MCF 10A (cell line): Measurements from ENCODE around the gene CNTNAP2. TPM values are rescaled to one million over a fixed set of nuclear protein-coding genes. Genes with fewer than 3 reads are reported as not detected.
"Not testable (repeated sequence)": the region's sequence is repeated elsewhere in the genome, so short reads cannot be mapped to it uniquely, and the experiment has no call there.

Experiments used
- BruUV-seq: library from RNA; stranded (reverse); fragments of 400-500 nt; replicated peaks from 2 replicates; lab custom pipeline; 2021; lab: Mats Ljungman, UMichigan
- CTCF ChIA-PET: fragments of 300-600 bp; sonication (Branson Sonifier 250); formaldehyde crosslinking; extraction: SDS; loops from one replicate; lab custom pipeline; 2021; ENCODE audit warnings: antibody characterized with exemption, inconsistent platforms; lab: Yijun Ruan, JAX
- POLR2A ChIA-PET: fragments of 300-600, 350-650 bp; sonication (Branson Sonifier 250); formaldehyde crosslinking; extraction: SDS; loops from one replicate; lab custom pipeline; 2020; ENCODE audit warnings: antibody characterized with exemption, inconsistent platforms; lab: Yijun Ruan, JAX
- DNase-seq: peaks from one replicate; pipeline ENCODE4 v3.0.0-alpha.2; 2018; ENCODE audit not compliant: unreplicated experiment
- H3K27ac Mint-ChIP-seq: one replicate; pipeline ENCODE4 v1.8.0; 2022; ENCODE audit warnings: mild to moderate bottlenecking, low read depth, mixed read lengths; ENCODE audit not compliant: unreplicated experiment
- H3K27me3 Mint-ChIP-seq: one replicate; pipeline ENCODE4 v1.8.0; 2022; ENCODE audit warnings: mixed read lengths; ENCODE audit not compliant: insufficient read depth, unreplicated experiment
- H3K36me3 Mint-ChIP-seq: one replicate; pipeline ENCODE4 v1.8.0; 2022; ENCODE audit warnings: mild to moderate bottlenecking, moderate library complexity, mixed read lengths; ENCODE audit not compliant: insufficient read depth, unreplicated experiment
- H3K4me1 Mint-ChIP-seq: one replicate; pipeline ENCODE4 v1.8.0; 2022; ENCODE audit warnings: mixed read lengths; ENCODE audit not compliant: insufficient read depth, unreplicated experiment
- H3K4me3 Mint-ChIP-seq: one replicate; pipeline ENCODE4 v1.8.0; 2022; ENCODE audit warnings: mild to moderate bottlenecking, moderate library complexity, mixed read lengths; ENCODE audit not compliant: unreplicated experiment
- H3K9me3 Mint-ChIP-seq: one replicate; pipeline ENCODE4 v1.8.0; 2022; ENCODE audit warnings: mixed read lengths; ENCODE audit not compliant: unreplicated experiment
- CTCF ChIP-seq: fragments of 200-600 bp; IDR thresholded peaks from one replicate; pipeline ENCODE4 v1.8.0; 2022; ENCODE audit warnings: antibody characterized with exemption, mild to moderate bottlenecking; ENCODE audit not compliant: unreplicated experiment
- intact Hi-C: fragments of 100-400 bp; cut with micrococcal nuclease; formaldehyde crosslinking; loops from 2 replicates; pipeline ENCODE4 v1.14.1; 2022
- total RNA-seq: library from RNA; stranded (reverse); gene quantifications from 2 replicates; pipeline ENCODE4 v1.2.3, GENCODE V29; 2022

The CNTNAP2 gene
- total RNA-seq, 1 experiment from 2014 or later = 1.1 TPM

- ChIA-PET CTCF (interaction anchor here (0.6 to 0.7 kb wide), 3 partner anchors 27 to 186 kb away, joined by 3 to 5 read pairs (median 3); no protein-coding TSS in a partner anchor), POLR2A (no interaction called here)
- intact Hi-C loops = loop anchor here (5.0 kb wide), 1 partner anchor 38 kb away; no protein-coding TSS in a partner anchor
- Mint-ChIP-seq H3K9me3 (no peaks in the 10 kb centered on the region), H3K27ac (no peak overlapping the region), H3K27me3 (no peaks in the 10 kb centered on the region), H3K4me1 (peaks cover 6% of the 10 kb centered on the region), H3K4me3 (no peak overlapping the region), H3K36me3 (no peaks in the 10 kb centered on the region)
- no peak for DNase-seq
- TF ChIP-seq CTCF = no peak
- BruUV-seq = no TSS peak
Observed at GRCh38 chr7:148299350-148300276, 2183.0 kb downstream of the CNTNAP2 start.

GRCh38 chr7:148302436-148302835 lies 2185.8 kb downstream of the CNTNAP2 start:
- not testable (repeated sequence) for H3K4me3 Mint-ChIP-seq, H3K9me3 Mint-ChIP-seq, BruUV-seq, DNase-seq, H3K27ac Mint-ChIP-seq, H3K4me1 Mint-ChIP-seq, H3K36me3 Mint-ChIP-seq, H3K27me3 Mint-ChIP-seq
- ChIA-PET CTCF (interaction anchor here (0.6 to 2.0 kb wide), 9 partner anchors 12 to 449 kb away, joined by 3 to 14 read pairs (median 4); no protein-coding TSS in a partner anchor), POLR2A (interaction anchor here (0.6 to 2.4 kb wide), 3 partner anchors 8 to 101 kb away, joined by 3 to 10 read pairs (median 4); no protein-coding TSS in a partner anchor)
- intact Hi-C loops = loop anchor here (5.0 kb wide), 1 partner anchor 35 kb away; no protein-coding TSS in a partner anchor

- ChIA-PET CTCF (interaction anchor here (0.5 to 2.0 kb wide), 12 partner anchors 14 to 836 kb away, joined by 3 to 14 read pairs (median 4); no protein-coding TSS in a partner anchor), POLR2A (interaction anchor here (0.6 to 2.4 kb wide), 10 partner anchors 9 to 822 kb away, joined by 3 to 10 read pairs (median 3); partner anchors contain the start of gene ZNF425)
- BruUV-seq = no TSS peak
- H3K4me1 Mint-ChIP-seq = peaks cover 6% of the 10 kb centered on the region
- no peaks in the 10 kb centered on the region for H3K9me3 Mint-ChIP-seq
- H3K4me3 Mint-ChIP-seq = no peak overlapping the region
- no peaks in the 10 kb centered on the region for H3K36me3 Mint-ChIP-seq
- H3K27me3 Mint-ChIP-seq = no peaks in the 10 kb centered on the region
- TF ChIP-seq CTCF = no peak
- peak; percentile 91 for DNase-seq
- no peak overlapping the region for H3K27ac Mint-ChIP-seq
- intact Hi-C loops = loop anchor here (5.0 kb wide), 1 partner anchor 34 kb away; no protein-coding TSS in a partner anchor
Observed at GRCh38 chr7:148303295-148304082, 2186.9 kb downstream of the CNTNAP2 start.

GRCh38 chr7:148304083-148304335 lies 2187.4 kb downstream of the CNTNAP2 start:
- no peaks in the 10 kb centered on the region for H3K27me3 Mint-ChIP-seq
- ChIA-PET CTCF (interaction anchor here (1.2 to 2.0 kb wide), 3 partner anchors 9 to 22 kb away, joined by 3 to 14 read pairs (median 4); no protein-coding TSS in a partner anchor), POLR2A (interaction anchor here (0.8 to 2.4 kb wide), 5 partner anchors 9 to 154 kb away, joined by 3 to 10 read pairs (median 6); no protein-coding TSS in a partner anchor)
- DNase-seq = no peak
- no TSS peak for BruUV-seq
- TF ChIP-seq CTCF = no peak
- H3K9me3 Mint-ChIP-seq = no peaks in the 10 kb centered on the region
- no peak overlapping the region for H3K27ac Mint-ChIP-seq
- H3K4me3 Mint-ChIP-seq = no peak overlapping the region
- H3K4me1 Mint-ChIP-seq = peaks cover 6% of the 10 kb centered on the region
- intact Hi-C loops = loop anchor here (5.0 kb wide), 1 partner anchor 33 kb away; no protein-coding TSS in a partner anchor
- no peaks in the 10 kb centered on the region for H3K36me3 Mint-ChIP-seq
